Neural cell (in vitro differentiated cells): ENCODE measurements around the gene IFIH1. TPM values are rescaled to one million over a fixed set of nuclear protein-coding genes. Genes with fewer than 3 reads are reported as not detected.

ENCODE experiments used
- H2AFZ ChIP-seq: fragments of 200-600, 300-800 bp; sonication (generic), shearing (Covaris generic); 2 replicates; pipeline ENCODE4 v1.6.0; 2014; ENCODE audit warnings: low read depth, mild to moderate bottlenecking, antibody characterized with exemption, low read length, moderate library complexity
- H3F3A ChIP-seq: fragments of 200-600 bp; shearing (Covaris generic); 2 replicates; pipeline ENCODE4 v1.6.1; 2016; ENCODE audit warnings: mild to moderate bottlenecking, moderate library complexity, mixed read lengths, antibody characterized with exemption, low read length; ENCODE audit not compliant: insufficient read depth, poor library complexity, severe bottlenecking
- H3K27ac ChIP-seq: fragments of 200-600, 300-800 bp; sonication (generic), shearing (Covaris generic); 2 replicates; pipeline ENCODE4 v1.5.1; 2014; ENCODE audit warnings: mild to moderate bottlenecking, low read length, moderate library complexity
- H3K27me3 ChIP-seq: fragments of 300-800, 200-600 bp; sonication (generic), shearing (Covaris generic); 2 replicates; pipeline ENCODE4 v1.6.0; 2014; ENCODE audit warnings: mild to moderate bottlenecking, low read depth, low read length, moderate library complexity; ENCODE audit not compliant: insufficient read depth
- H3K36me3 ChIP-seq: fragments of 300-800, 200-600 bp; sonication (generic), shearing (Covaris generic); 2 replicates; pipeline ENCODE4 v1.5.1; 2014; ENCODE audit warnings: mild to moderate bottlenecking, antibody characterized with exemption, low read length, moderate library complexity; ENCODE audit not compliant: insufficient read depth
- H3K4me2 ChIP-seq: fragments of 300-800, 200-600 bp; sonication (generic), shearing (Covaris generic); 2 replicates; pipeline ENCODE4 v1.6.0; 2014; ENCODE audit warnings: mild to moderate bottlenecking, low read length
- H3K4me3 ChIP-seq: fragments of 300-800, 200-600 bp; sonication (generic), shearing (Covaris generic); 2 replicates; pipeline ENCODE4 v1.5.1; 2014; ENCODE audit warnings: mild to moderate bottlenecking, low read length, moderate library complexity
- H3K79me2 ChIP-seq: fragments of 200-600 bp; shearing (Covaris generic); replicated peaks from 2 replicates; pipeline ENCODE4 v1.6.0; 2014; ENCODE audit warnings: mild to moderate bottlenecking, low read length, moderate library complexity; ENCODE audit not compliant: insufficient read depth
- H3K9ac ChIP-seq: fragments of 300-800, 200-600 bp; sonication (generic), shearing (Covaris generic); 2 replicates; pipeline ENCODE4 v1.6.1; 2016; ENCODE audit warnings: mild to moderate bottlenecking, low read length, mixed read lengths
- H3K9me2 ChIP-seq: fragments of 200-600 bp; shearing (Covaris generic); 2 replicates; pipeline ENCODE4 v1.6.1; 2016; ENCODE audit warnings: mild to moderate bottlenecking, low read length, mixed read lengths; ENCODE audit not compliant: insufficient read depth
- H3K9me3 ChIP-seq: fragments of 200-600, 300-800 bp; sonication (generic), shearing (Covaris generic); 2 replicates; pipeline ENCODE4 v1.6.1; 2016; ENCODE audit warnings: mild to moderate bottlenecking, mixed run types, low read length, moderate library complexity, mixed read lengths
- H4K20me1 ChIP-seq: fragments of 200-600 bp; shearing (Covaris generic); 2 replicates; pipeline ENCODE4 v1.6.1; 2016; ENCODE audit warnings: mild to moderate bottlenecking, mixed run types; ENCODE audit not compliant: insufficient read depth
- CTCF ChIP-seq: fragments of 450-650 bp; IDR thresholded peaks from 2 replicates; pipeline ENCODE4 v1.5.1; 2014; ENCODE audit warnings: antibody characterized with exemption, mild to moderate bottlenecking, moderate library complexity; ENCODE audit not compliant: poor library complexity, severe bottlenecking
- EP300 ChIP-seq: fragments of 450-650 bp; conservative IDR thresholded peaks from 2 replicates; pipeline ENCODE4 v1.6.1; 2014; ENCODE audit warnings: antibody characterized with exemption, mild to moderate bottlenecking, moderate library complexity; ENCODE audit not compliant: poor library complexity, severe bottlenecking
- EZH2 ChIP-seq: fragments of 200-600, 300-800 bp; shearing (Covaris generic), sonication (generic); IDR thresholded peaks from 2 replicates; pipeline ENCODE4 v1.6.1; 2014; ENCODE audit warnings: antibody characterized with exemption, low read length, borderline replicate concordance, mild to moderate bottlenecking; ENCODE audit not compliant: insufficient read depth, poor library complexity, severe bottlenecking
- MXI1 ChIP-seq: fragments of 450-650 bp; conservative IDR thresholded peaks from 2 replicates; pipeline ENCODE4 v1.6.1; 2014; ENCODE audit warnings: antibody characterized with exemption, mild to moderate bottlenecking; ENCODE audit not compliant: poor library complexity, severe bottlenecking
- POLR2AphosphoS5 ChIP-seq: IDR thresholded peaks from 2 replicates; pipeline ENCODE4 v1.6.1; 2012
- RAD21 ChIP-seq: fragments of 450-650 bp; conservative IDR thresholded peaks from 2 replicates; pipeline ENCODE4 v1.6.1; 2014; ENCODE audit warnings: antibody characterized with exemption, mild to moderate bottlenecking, moderate library complexity
- SMC3 ChIP-seq: fragments of 450-650 bp; conservative IDR thresholded peaks from 2 replicates; pipeline ENCODE4 v1.6.1; 2014; ENCODE audit warnings: antibody characterized with exemption, mild to moderate bottlenecking, moderate library complexity; ENCODE audit not compliant: poor library complexity
- TAF1 ChIP-seq: IDR thresholded peaks from 2 replicates; pipeline ENCODE4 v1.6.1; 2012; ENCODE audit warnings: low read depth
- polyA plus RNA-seq: library from polyadenylated mRNA; depleted of rRNA; stranded (reverse); fragments of >200 nt; gene quantifications from 2 replicates; pipeline ENCODE4 v1.2.3, GENCODE V29; 2014
- TF ChIP-seq, protein P1 (sequence below): IDR thresholded peaks from 2 replicates; pipeline ENCODE4 v1.6.1; 2012; ENCODE audit warnings: borderline replicate concordance

The IFIH1 gene
- polyA plus RNA-seq, 1 donor from 2014 or later = not detected

- H3K79me2 ChIP-seq = no peaks in the 10 kb centered on the region
- H3K27ac ChIP-seq = no peak overlapping the region
- no peaks in the 10 kb centered on the region for H3K9me3 ChIP-seq
- H3K4me3 ChIP-seq = no peak overlapping the region
- H2AFZ ChIP-seq = no peak overlapping the region
- H3K9me2 ChIP-seq = no peaks in the 10 kb centered on the region
- H3K4me2 ChIP-seq = no peak overlapping the region
- H3K36me3 ChIP-seq = no peaks in the 10 kb centered on the region
- TF ChIP-seq MXI1 = no peak
- TF ChIP-seq, protein P1, sequence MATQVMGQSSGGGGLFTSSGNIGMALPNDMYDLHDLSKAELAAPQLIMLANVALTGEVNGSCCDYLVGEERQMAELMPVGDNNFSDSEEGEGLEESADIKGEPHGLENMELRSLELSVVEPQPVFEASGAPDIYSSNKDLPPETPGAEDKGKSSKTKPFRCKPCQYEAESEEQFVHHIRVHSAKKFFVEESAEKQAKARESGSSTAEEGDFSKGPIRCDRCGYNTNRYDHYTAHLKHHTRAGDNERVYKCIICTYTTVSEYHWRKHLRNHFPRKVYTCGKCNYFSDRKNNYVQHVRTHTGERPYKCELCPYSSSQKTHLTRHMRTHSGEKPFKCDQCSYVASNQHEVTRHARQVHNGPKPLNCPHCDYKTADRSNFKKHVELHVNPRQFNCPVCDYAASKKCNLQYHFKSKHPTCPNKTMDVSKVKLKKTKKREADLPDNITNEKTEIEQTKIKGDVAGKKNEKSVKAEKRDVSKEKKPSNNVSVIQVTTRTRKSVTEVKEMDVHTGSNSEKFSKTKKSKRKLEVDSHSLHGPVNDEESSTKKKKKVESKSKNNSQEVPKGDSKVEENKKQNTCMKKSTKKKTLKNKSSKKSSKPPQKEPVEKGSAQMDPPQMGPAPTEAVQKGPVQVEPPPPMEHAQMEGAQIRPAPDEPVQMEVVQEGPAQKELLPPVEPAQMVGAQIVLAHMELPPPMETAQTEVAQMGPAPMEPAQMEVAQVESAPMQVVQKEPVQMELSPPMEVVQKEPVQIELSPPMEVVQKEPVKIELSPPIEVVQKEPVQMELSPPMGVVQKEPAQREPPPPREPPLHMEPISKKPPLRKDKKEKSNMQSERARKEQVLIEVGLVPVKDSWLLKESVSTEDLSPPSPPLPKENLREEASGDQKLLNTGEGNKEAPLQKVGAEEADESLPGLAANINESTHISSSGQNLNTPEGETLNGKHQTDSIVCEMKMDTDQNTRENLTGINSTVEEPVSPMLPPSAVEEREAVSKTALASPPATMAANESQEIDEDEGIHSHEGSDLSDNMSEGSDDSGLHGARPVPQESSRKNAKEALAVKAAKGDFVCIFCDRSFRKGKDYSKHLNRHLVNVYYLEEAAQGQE = no peak
- peak; percentile 80 for TF ChIP-seq CTCF
- no peak for TF ChIP-seq TAF1
- no peak for TF ChIP-seq EP300
- peak; percentile 82 for TF ChIP-seq RAD21
- peak; percentile 83 for TF ChIP-seq SMC3
- no peaks in the 10 kb centered on the region for H3F3A ChIP-seq
- no peak overlapping the region for H3K9ac ChIP-seq
- no peaks in the 10 kb centered on the region for H4K20me1 ChIP-seq
- no peaks in the 10 kb centered on the region for H3K27me3 ChIP-seq
Observed at GRCh38 chr2:162297925-162298552, 20.4 kb downstream of the IFIH1 start.

- no peaks in the 10 kb centered on the region for H4K20me1 ChIP-seq
- no peak overlapping the region for H3K4me2 ChIP-seq
- TF ChIP-seq TAF1 = no peak
- no peak overlapping the region for H2AFZ ChIP-seq
- no peak overlapping the region for H3K4me3 ChIP-seq
- H3K27me3 ChIP-seq = no peaks in the 10 kb centered on the region
- H3K9me2 ChIP-seq = no peaks in the 10 kb centered on the region
- no peaks in the 10 kb centered on the region for H3F3A ChIP-seq
- H3K9me3 ChIP-seq = no peaks in the 10 kb centered on the region
- no peaks in the 10 kb centered on the region for H3K79me2 ChIP-seq
- H3K9ac ChIP-seq = no peak overlapping the region
- H3K27ac ChIP-seq = no peak overlapping the region
- no peaks in the 10 kb centered on the region for H3K36me3 ChIP-seq
Observed at GRCh38 chr2:162295009-162295408, 23.5 kb downstream of the IFIH1 start.

- Histone ChIP-seq H3K9me2 (no peaks in the 10 kb centered on the region), H3K4me3 (no peak overlapping the region), H3K9ac (no peak overlapping the region), H3K79me2 (no peaks in the 10 kb centered on the region), H3K4me2 (no peak overlapping the region), H3K27ac (no peak overlapping the region), H3K9me3 (no peaks in the 10 kb centered on the region), H2AFZ (no peak overlapping the region), H4K20me1 (no peaks in the 10 kb centered on the region), H3F3A (no peaks in the 10 kb centered on the region), H3K27me3 (no peaks in the 10 kb centered on the region), H3K36me3 (no peaks in the 10 kb centered on the region)
- no peak for TF ChIP-seq EP300
- no peak for TF ChIP-seq POLR2AphosphoS5
- no peak for TF ChIP-seq RAD21
- no peak for TF ChIP-seq TAF1
- TF ChIP-seq EZH2 = no peak
- TF ChIP-seq CTCF = no peak
- TF ChIP-seq MXI1 = no peak
- no peak for TF ChIP-seq SMC3
- TF ChIP-seq, protein P1 = no peak
Observed at GRCh38 chr2:162293122-162293786, 25.2 kb downstream of the IFIH1 start.
